IPS-20b (cell line): ENCODE measurements around the gene MRPS35.

Source experiments
- H3K27ac ChIP-seq: one replicate; pipeline ENCODE4 v1.5.1; 2013; ENCODE audit warnings: low read length
- H3K27me3 ChIP-seq: 2 replicates; pipeline ENCODE4 v1.6.1; 2013; ENCODE audit warnings: mild to moderate bottlenecking, low read length, inconsistent platforms; ENCODE audit not compliant: insufficient read depth
- H3K36me3 ChIP-seq: 2 replicates; pipeline ENCODE4 v1.6.1; 2013; ENCODE audit warnings: low read depth, mild to moderate bottlenecking, inconsistent platforms, low read length, moderate library complexity; ENCODE audit not compliant: insufficient read depth
- H3K4me1 ChIP-seq: 2 replicates; pipeline ENCODE4 v1.6.1; 2013; ENCODE audit warnings: mild to moderate bottlenecking, control low read depth, inconsistent platforms, low read length, moderate library complexity; ENCODE audit not compliant: insufficient read depth
- H3K4me3 ChIP-seq: 2 replicates; pipeline ENCODE4 v1.5.1; 2013; ENCODE audit warnings: mild to moderate bottlenecking, low read length, inconsistent platforms
- H3K9ac ChIP-seq: 2 replicates; pipeline ENCODE4 v1.6.1; 2013; ENCODE audit warnings: low read depth, mild to moderate bottlenecking, inconsistent platforms, low read length, moderate library complexity
- H3K9me3 ChIP-seq: 2 replicates; pipeline ENCODE4 v1.6.1; 2013; ENCODE audit warnings: mild to moderate bottlenecking, low read depth, low read length, inconsistent platforms; ENCODE audit not compliant: insufficient read depth

MRPS35 gene

DNA sequence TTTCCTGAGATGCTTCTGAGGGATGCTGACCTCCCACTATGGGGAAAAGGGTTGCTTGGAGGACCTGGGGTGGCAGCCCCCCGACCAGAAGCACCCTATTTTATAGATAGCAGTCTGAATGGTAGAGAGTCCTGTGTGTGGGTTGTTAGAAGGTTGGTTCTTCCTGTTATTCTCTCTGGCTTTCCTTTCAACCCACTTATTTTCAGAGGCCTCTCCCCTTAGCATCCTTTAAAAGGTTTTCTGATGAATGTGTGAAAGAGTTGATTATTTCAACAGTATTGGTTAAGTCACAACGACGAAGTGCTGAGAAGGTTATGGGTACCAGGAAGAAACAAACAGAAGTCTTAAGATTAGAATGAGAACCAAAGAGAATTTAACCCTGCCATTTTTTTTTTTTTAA lies 90.2 kb downstream of the MRPS35 start:
- Histone ChIP-seq H3K36me3 (peaks cover 50% of the 10 kb centered on the region), H3K9me3 (no peaks in the 10 kb centered on the region), H3K4me3 (no peak overlapping the region)

GRCh38 chr12:27801630-27802029 lies 91.0 kb downstream of the MRPS35 start:
- Histone ChIP-seq H3K4me1 (no peaks in the 10 kb centered on the region), H3K4me3 (no peak overlapping the region), H3K9ac (no peak overlapping the region), H3K27ac (no peak overlapping the region), H3K27me3 (no peaks in the 10 kb centered on the region), H3K9me3 (no peaks in the 10 kb centered on the region), H3K36me3 (peaks cover 42% of the 10 kb centered on the region)

More for the DNA sequence above, 90.2 kb downstream of the MRPS35 start:
- Histone ChIP-seq H3K4me1 (no peaks in the 10 kb centered on the region), H3K27me3 (no peaks in the 10 kb centered on the region), H3K9ac (no peak overlapping the region), H3K27ac (no peak overlapping the region)

DNA sequence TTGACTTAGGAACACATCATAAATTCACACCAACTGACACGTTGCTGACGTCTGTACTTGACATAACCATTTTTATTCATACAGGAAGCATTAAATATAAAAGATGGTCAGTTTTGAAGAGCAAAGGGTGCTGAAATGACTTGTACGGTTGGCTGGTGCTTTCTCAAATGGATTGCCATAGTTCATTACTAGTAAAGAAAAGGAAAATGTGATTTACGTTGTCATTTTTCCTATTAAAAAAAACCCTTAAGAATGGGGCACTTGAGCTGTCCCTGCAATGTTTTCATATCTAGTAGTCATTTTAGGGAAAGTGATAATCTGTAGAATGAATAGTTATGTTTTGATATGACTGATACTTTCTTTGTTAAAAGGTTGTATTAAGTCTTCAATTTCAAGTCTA lies 91.9 kb downstream of the MRPS35 start:
- Histone ChIP-seq H3K27ac (no peak overlapping the region), H3K9ac (no peak overlapping the region), H3K9me3 (no peaks in the 10 kb centered on the region), H3K4me1 (no peaks in the 10 kb centered on the region), H3K27me3 (no peaks in the 10 kb centered on the region), H3K4me3 (no peak overlapping the region), H3K36me3 (peaks cover 33% of the 10 kb centered on the region)

DNA sequence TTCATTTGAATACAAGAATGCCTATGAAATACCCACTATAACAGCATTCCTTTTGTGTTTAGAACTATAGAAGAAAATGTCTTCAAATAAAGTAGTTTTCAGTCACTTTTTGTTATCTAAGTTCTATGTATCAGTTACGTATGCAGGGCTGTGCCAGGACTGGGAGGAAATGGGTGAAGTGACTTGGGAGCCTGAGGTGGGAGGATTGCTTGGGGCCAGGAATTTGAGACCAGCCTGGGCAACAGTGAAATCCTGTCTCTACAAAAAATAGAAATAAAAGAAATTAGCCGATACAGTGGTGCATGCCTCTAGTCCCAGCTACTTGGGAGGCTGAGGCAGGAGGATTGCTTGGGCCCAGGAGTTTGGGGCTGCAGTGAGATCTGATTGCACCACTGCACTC lies 92.3 kb downstream of the MRPS35 start:
- Histone ChIP-seq H3K4me3 (no peak overlapping the region), H3K9me3 (no peaks in the 10 kb centered on the region), H3K36me3 (peaks cover 29% of the 10 kb centered on the region), H3K9ac (no peak overlapping the region), H3K27me3 (no peaks in the 10 kb centered on the region), H3K4me1 (no peaks in the 10 kb centered on the region), H3K27ac (no peak overlapping the region)

DNA sequence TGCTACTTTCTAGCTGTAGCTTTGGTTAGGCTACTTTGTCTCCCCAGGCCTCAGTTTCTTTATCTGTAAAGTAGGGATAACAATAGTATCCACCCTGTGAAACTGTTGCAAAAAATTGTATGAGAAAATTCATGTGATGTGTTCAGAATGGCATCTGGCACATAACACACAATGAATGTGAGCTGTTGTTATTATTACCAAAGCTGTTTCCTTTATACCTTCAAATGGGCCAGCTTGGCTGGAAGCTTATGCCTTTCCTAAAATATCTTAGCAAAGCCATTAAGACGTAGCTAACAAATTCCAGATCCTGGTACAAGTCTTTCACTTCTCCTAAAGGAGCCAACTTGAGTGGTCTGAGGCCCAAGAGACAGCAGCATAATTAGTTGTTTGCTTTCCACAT lies 94.6 kb downstream of the MRPS35 start:
- no peaks in the 10 kb centered on the region for H3K27me3 ChIP-seq

More for the DNA sequence above, 94.6 kb downstream of the MRPS35 start:
- no peak overlapping the region for H3K9ac ChIP-seq
- no peaks in the 10 kb centered on the region for H3K4me1 ChIP-seq
- no peak overlapping the region for H3K27ac ChIP-seq
- H3K36me3 ChIP-seq: peaks cover 8% of the 10 kb centered on the region; the same call in 1 of the 2 replicates
- no peaks in the 10 kb centered on the region for H3K9me3 ChIP-seq
- H3K4me3 ChIP-seq: no peak overlapping the region
